T-cell (primary cell): Measurements from ENCODE around the gene AKAP8. TPM values are rescaled to one million over a fixed set of nuclear protein-coding genes. Genes with fewer than 3 reads are reported as not detected.
A peak's percentile ranks its signal among the peaks of the same experiment; 100 is the strongest.

Source experiments
- ATAC-seq, 4 experiments: fragments of 200-7000 bp in 3 of 4; fragments of 150-1000 bp in 1 of 4; cut with Tn5 transposase; replicated peaks in 1 of 4; 1 replicate in 3 of 4; 2 replicates in 1 of 4; pipeline ENCODE4 v1.10.0; 2021; ENCODE audit warnings: moderate library complexity in 3 of 4, mild to moderate bottlenecking in 2 of 4, moderate number of reproducible peaks in 1 of 4
- CTCF ChIA-PET, 2 donors: fragments of 300-600 bp; sonication (Branson Sonifier 250); formaldehyde crosslinking; loops; one replicate each; lab custom pipeline; 2022; ENCODE audit warnings: antibody characterized with exemption in 2 of 2; lab: Charles Lee
- POLR2A ChIA-PET, 2 donors: fragments of 300-600 bp; sonication (Branson Sonifier 250); formaldehyde crosslinking; loops; one replicate each; lab custom pipeline; 2022; ENCODE audit warnings: antibody characterized with exemption in 2 of 2; lab: Charles Lee
- DNase-seq, 35 experiments: peaks; one replicate each; pipeline versions ENCODE4 v3.0.0 to v3.0.0-alpha.2; 2013 to 2023
- H3K27ac ChIP-seq: one replicate; pipeline ENCODE4 v1.5.1; 2013; ENCODE audit warnings: low read length
- H3K27me3 ChIP-seq, 2 experiments: replicated peaks in 1 of 2; 1 replicate in 1 of 2; 2 replicates in 1 of 2; pipeline versions ENCODE4 v1.6.1 to v1.7.0; 2013; ENCODE audit warnings: low read length in 1 of 2, mixed read lengths in 1 of 2; ENCODE audit not compliant: control insufficient read depth in 2 of 2, insufficient read depth in 2 of 2; ENCODE audit errors: extremely low read depth in 1 of 2
- H3K36me3 ChIP-seq, 2 donors: 1 replicate in 1 of 2; 2 replicates in 1 of 2; pipeline versions ENCODE4 v1.6.1 to v1.7.0; 2013; ENCODE audit warnings: low read length in 1 of 2; ENCODE audit not compliant: control insufficient read depth in 2 of 2, insufficient read depth in 1 of 2; ENCODE audit errors: extremely low read depth in 1 of 2
- H3K4me1 ChIP-seq, 2 experiments: 1 replicate in 1 of 2; 2 replicates in 1 of 2; pipeline versions ENCODE4 v1.6.1 to v1.7.0; 2013; ENCODE audit warnings: low read length in 2 of 2, mixed read lengths in 1 of 2; ENCODE audit not compliant: insufficient read depth in 2 of 2, control insufficient read depth in 1 of 2; ENCODE audit errors: extremely low read depth in 1 of 2
- H3K4me3 ChIP-seq, 2 donors: 1 replicate in 1 of 2; 2 replicates in 1 of 2; pipeline versions ENCODE4 v1.5.1 to v1.7.0; 2013; ENCODE audit warnings: mild to moderate bottlenecking in 2 of 2, low read length in 1 of 2, moderate library complexity in 1 of 2; ENCODE audit not compliant: control insufficient read depth in 1 of 2; ENCODE audit errors: extremely low read depth in 1 of 2
- H3K9me3 ChIP-seq: 2 replicates; pipeline ENCODE4 v1.7.0; 2013
- H3K27ac Mint-ChIP-seq, 2 donors: one replicate each; pipeline ENCODE4 v1.8.0; 2020 to 2021; ENCODE audit warnings: mild to moderate bottlenecking in 2 of 2, mixed read lengths in 2 of 2
- H3K27me3 Mint-ChIP-seq, 2 donors: one replicate each; pipeline ENCODE4 v1.8.0; 2021 to 2022; ENCODE audit warnings: mixed read lengths in 2 of 2
- H3K36me3 Mint-ChIP-seq: one replicate; pipeline ENCODE4 v1.8.0; 2021; ENCODE audit warnings: mixed read lengths
- H3K4me1 Mint-ChIP-seq, 3 donors: one replicate each; pipeline ENCODE4 v1.8.0; 2020 to 2022; ENCODE audit warnings: mixed read lengths in 3 of 3, mild to moderate bottlenecking in 1 of 3
- H3K4me3 Mint-ChIP-seq, 3 donors: one replicate each; pipeline ENCODE4 v1.8.0; 2020 to 2022; ENCODE audit warnings: mild to moderate bottlenecking in 3 of 3, mixed read lengths in 3 of 3, moderate library complexity in 3 of 3
- H3K9me3 Mint-ChIP-seq, 3 donors: one replicate each; pipeline ENCODE4 v1.8.0; 2020 to 2022; ENCODE audit warnings: mixed read lengths in 3 of 3
- WGBS: methylation state at CpG from one replicate; pipeline ENCODE4 v1.1.5; 2013; ENCODE audit warnings: missing lambda C conversion rate; ENCODE audit not compliant: insufficient coverage; 5-methylcytosine and 5-hydroxymethylcytosine counted together
- total RNA-seq, 35 experiments: library from RNA in 6 of 35; stranded (reverse) in 6 of 35; fragments of 120-200 nt in 1 of 35; gene quantifications; one replicate each; pipeline versions ENCODE4 v1.2.1 to v1.2.4 and lab custom pipeline; 2013 to 2026

The AKAP8 gene
- total RNA-seq, 5 donors from 2014 or later (not counting 1 experiment from before 2014, with no cell fraction given) = 75.8 to 90.3 (median 86.7) TPM

- H3K4me1 Mint-ChIP-seq = peaks cover 56 to 63% (median 57%) of the 10 kb centered on the region in 3 donors
- Histone ChIP-seq H3K36me3 (no peaks in the 10 kb centered on the region), H3K4me1 (peaks cover 24 to 60% of the 10 kb centered on the region in 2 experiments), H3K9me3 (no peaks in the 10 kb centered on the region), H3K27ac (peak overlapping the region; percentile 39), H3K4me3 (peak overlapping the region; percentile 52 to 77), H3K27me3 (no peaks in the 10 kb centered on the region)
- no peaks in the 10 kb centered on the region for H3K27me3 Mint-ChIP-seq
- H3K4me3 Mint-ChIP-seq = peak overlapping the region; percentile 91 to 94 (median 92)
- no peaks in the 10 kb centered on the region for H3K9me3 Mint-ChIP-seq
- peaks cover 7% of the 10 kb centered on the region for H3K36me3 Mint-ChIP-seq
- H3K27ac Mint-ChIP-seq = peak overlapping the region; percentile 89 to 90
- WGBS = 4% methylated on average over 10 of the region's 17 CpGs
- ChIA-PET POLR2A (no interaction called here), CTCF (no interaction called here)
- ATAC-seq (peak in 1 of 4 experiments; percentile 0), DNase-seq (peak in 3 of 35 experiments; percentile 6 to 46 (median 6))
These were observed 48.7 kb downstream of the AKAP8 start for GRCh38 chr19:15330801-15331418.

- Mint-ChIP-seq H3K4me1 (peaks cover 79 to 82% (median 82%) of the 10 kb centered on the region in 3 donors), H3K27me3 (no peaks in the 10 kb centered on the region), H3K36me3 (peaks cover 9% of the 10 kb centered on the region), H3K27ac (peak overlapping the region in 1 of 2 donors; percentile 16), H3K4me3 (peak overlapping the region in 2 of 3 donors; percentile 91 to 92), H3K9me3 (no peaks in the 10 kb centered on the region)
- H3K27me3 ChIP-seq = no peaks in the 10 kb centered on the region
- H3K36me3 ChIP-seq = no peaks in the 10 kb centered on the region
- ChIA-PET POLR2A (interaction anchor here in 1 of 2 donors (0.6 kb wide), 1 partner anchor 12 kb away, joined by 4 read pairs; no protein-coding TSS in a partner anchor), CTCF (no interaction called here)
- no peak overlapping the region for H3K27ac ChIP-seq
- no peak for ATAC-seq
- H3K9me3 ChIP-seq = no peaks in the 10 kb centered on the region
- no peak overlapping the region for H3K4me3 ChIP-seq
- peaks cover 36 to 79% of the 10 kb centered on the region in 2 experiments for H3K4me1 ChIP-seq
- DNase-seq = no peak
- 90% methylated on average over 9 of the region's 10 CpGs for WGBS
These were observed 51.3 kb downstream of the AKAP8 start for GRCh38 chr19:15328312-15328711.

GRCh38 chr19:15324791-15325519 lies 54.6 kb downstream of the AKAP8 start:
- H3K4me3 ChIP-seq = no peak overlapping the region
- ATAC-seq (peak; percentile 27 to 67 (median 35)), DNase-seq (peak in 3 of 35 experiments; percentile 14 to 36 (median 26))
- ChIA-PET POLR2A (no interaction called here), CTCF (interaction anchor here (0.5 to 0.6 kb wide), 3 partner anchors 9 to 199 kb away, joined by 3 to 5 read pairs (median 5); no protein-coding TSS in a partner anchor)
- 52% methylated on average over 3 of the region's 6 CpGs for WGBS
- peak overlapping the region; percentile 8 to 50 for H3K27ac Mint-ChIP-seq
- no peaks in the 10 kb centered on the region for H3K36me3 ChIP-seq
- peaks cover 12% of the 10 kb centered on the region for H3K36me3 Mint-ChIP-seq
- H3K9me3 ChIP-seq = no peaks in the 10 kb centered on the region
- no peak overlapping the region for H3K27ac ChIP-seq
- no peaks in the 10 kb centered on the region for H3K9me3 Mint-ChIP-seq
- no peaks in the 10 kb centered on the region for H3K27me3 Mint-ChIP-seq
- peaks cover 90 to 96% (median 95%) of the 10 kb centered on the region in 3 donors for H3K4me1 Mint-ChIP-seq
- H3K4me3 Mint-ChIP-seq = peak overlapping the region; percentile 11 to 75 (median 47)
- H3K27me3 ChIP-seq = no peaks in the 10 kb centered on the region
- peaks cover 35 to 82% of the 10 kb centered on the region in 2 experiments for H3K4me1 ChIP-seq

- no peaks in the 10 kb centered on the region for H3K27me3 ChIP-seq
- H3K27ac ChIP-seq = no peak overlapping the region
- H3K27ac Mint-ChIP-seq = peak overlapping the region; percentile 3 to 62
- H3K9me3 ChIP-seq = no peaks in the 10 kb centered on the region
- H3K36me3 Mint-ChIP-seq = peaks cover 9% of the 10 kb centered on the region
- peaks cover 33 to 82% of the 10 kb centered on the region in 2 experiments for H3K4me1 ChIP-seq
- POLR2A ChIA-PET = no interaction called here
- ATAC-seq (peak in 1 of 4 experiments; percentile 14), DNase-seq (no peak)
- no peaks in the 10 kb centered on the region for H3K27me3 Mint-ChIP-seq
- 22% methylated on average over 3 of the region's 5 CpGs for WGBS
- peaks cover 89 to 95% (median 95%) of the 10 kb centered on the region in 3 donors for H3K4me1 Mint-ChIP-seq
- no peaks in the 10 kb centered on the region for H3K9me3 Mint-ChIP-seq
- no peak overlapping the region for H3K4me3 ChIP-seq
- H3K4me3 Mint-ChIP-seq = peak overlapping the region; percentile 41 to 75 (median 43)
- no peaks in the 10 kb centered on the region for H3K36me3 ChIP-seq
- CTCF ChIA-PET = no interaction called here
These were observed 55.9 kb downstream of the AKAP8 start for GRCh38 chr19:15323496-15324235.

- Histone ChIP-seq H3K36me3 (no peaks in the 10 kb centered on the region), H3K4me1 (peaks cover 35 to 82% of the 10 kb centered on the region in 2 experiments), H3K9me3 (no peaks in the 10 kb centered on the region), H3K27me3 (no peaks in the 10 kb centered on the region), H3K27ac (no peak overlapping the region), H3K4me3 (no peak overlapping the region)
- no peak for DNase-seq
- peak overlapping the region; percentile 30 to 74 for H3K27ac Mint-ChIP-seq
- H3K9me3 Mint-ChIP-seq = no peaks in the 10 kb centered on the region
- peaks cover 6% of the 10 kb centered on the region for H3K36me3 Mint-ChIP-seq
- CTCF ChIA-PET = no interaction called here
- peaks cover 91 to 95% (median 95%) of the 10 kb centered on the region in 3 donors for H3K4me1 Mint-ChIP-seq
- POLR2A ChIA-PET = no interaction called here
- no peak for ATAC-seq
- no peaks in the 10 kb centered on the region for H3K27me3 Mint-ChIP-seq
- WGBS = 38% methylated on average over 1 of the region's 2 CpGs
- peak overlapping the region; percentile 38 to 75 (median 44) for H3K4me3 Mint-ChIP-seq
These were observed 57.8 kb downstream of the AKAP8 start for GRCh38 chr19:15321739-15322138.

- Mint-ChIP-seq H3K27ac (no peak overlapping the region), H3K36me3 (peaks cover 6% of the 10 kb centered on the region), H3K4me1 (peaks cover 89 to 91% (median 90%) of the 10 kb centered on the region in 3 donors), H3K4me3 (peak overlapping the region in 1 of 3 donors; percentile 68), H3K9me3 (no peaks in the 10 kb centered on the region), H3K27me3 (no peaks in the 10 kb centered on the region)
- ATAC-seq = no peak
- POLR2A ChIA-PET = interaction anchor here (0.7 kb wide), 2 partner anchors 9 to 18 kb away, joined by 3 read pairs; no protein-coding TSS in a partner anchor
- no peaks in the 10 kb centered on the region for H3K27me3 ChIP-seq
- CTCF ChIA-PET = interaction anchor here in 1 of 2 donors (0.7 kb wide), 1 partner anchor 139 kb away, joined by 3 read pairs; no protein-coding TSS in a partner anchor
- H3K27ac ChIP-seq = no peak overlapping the region
- no peaks in the 10 kb centered on the region for H3K9me3 ChIP-seq
- no peaks in the 10 kb centered on the region for H3K36me3 ChIP-seq
- no peak for DNase-seq
- H3K4me1 ChIP-seq = peaks cover 27 to 82% of the 10 kb centered on the region in 2 experiments
- H3K4me3 ChIP-seq = no peak overlapping the region
- no CpG with 5 or more reads among the region's 4 CpGs for WGBS
These were observed 59.5 kb downstream of the AKAP8 start for GRCh38 chr19:15320116-15320515.
